ENCODE measurements around the gene CD99L2.
"Not testable (repeated sequence)": the region's sequence is repeated elsewhere in the genome, so short reads cannot be mapped to it uniquely, and the experiment has no call there.

CD99L2 gene

GRCh38 chrX:150893936-150894335 lies 4.5 kb downstream of the CD99L2 start:
- no peak for DNase-seq

- DNase-seq = no peak
Measured at GRCh38 chrX:150889131-150889530, 9.3 kb downstream of the CD99L2 start.

- DNase-seq = no peak
Measured at GRCh38 chrX:150887906-150888465, 10.5 kb downstream of the CD99L2 start.

- DNase-seq = not testable (repeated sequence)
Measured at GRCh38 chrX:150887268-150887667, 11.2 kb downstream of the CD99L2 start.

- DNase-seq = no peak
Measured at GRCh38 chrX:150886381-150886780, 12.1 kb downstream of the CD99L2 start.

GRCh38 chrX:150880808-150881165 lies 17.7 kb downstream of the CD99L2 start:
- no peak for DNase-seq

- DNase-seq = no peak
Measured at GRCh38 chrX:150879855-150880807, 18.3 kb downstream of the CD99L2 start.

- DNase-seq = not testable (repeated sequence)
Measured at GRCh38 chrX:150875621-150876020, 22.8 kb downstream of the CD99L2 start.

GRCh38 chrX:150874448-150874847 lies 24.0 kb downstream of the CD99L2 start:
- DNase-seq = no peak

GRCh38 chrX:150873616-150874015 lies 24.9 kb downstream of the CD99L2 start:
- no peak for DNase-seq

- DNase-seq = peak; percentile 4
Measured at GRCh38 chrX:150872773-150873336, 25.6 kb downstream of the CD99L2 start.

GRCh38 chrX:150871341-150871811 lies 27.1 kb downstream of the CD99L2 start:
- no peak for DNase-seq

- DNase-seq = no peak
Measured at GRCh38 chrX:150870487-150871340, 27.8 kb downstream of the CD99L2 start.

- DNase-seq = no peak
Measured at GRCh38 chrX:150870029-150870428, 28.4 kb downstream of the CD99L2 start.

GRCh38 chrX:150869450-150869849 lies 29.0 kb downstream of the CD99L2 start:
- DNase-seq = no peak

- no peak for DNase-seq
Measured at GRCh38 chrX:150868625-150869024, 29.8 kb downstream of the CD99L2 start.

- no peak for DNase-seq
Measured at GRCh38 chrX:150864127-150864526, 34.3 kb downstream of the CD99L2 start.

GRCh38 chrX:150863191-150863590 lies 35.3 kb downstream of the CD99L2 start:
- DNase-seq = no peak

- DNase-seq = no peak
Measured at GRCh38 chrX:150857453-150857852, 41.0 kb downstream of the CD99L2 start.

GRCh38 chrX:150856785-150857184 lies 41.7 kb downstream of the CD99L2 start:
- no peak for DNase-seq

GRCh38 chrX:150856101-150856500 lies 42.4 kb downstream of the CD99L2 start:
- DNase-seq = no peak

GRCh38 chrX:150854856-150855255 lies 43.6 kb downstream of the CD99L2 start:
- peak; percentile 53 for DNase-seq
